ENCODE data around the gene DGKI.

Gene DGKI

GRCh38 chr7:137407078-137407477, 439.7 kb downstream of the DGKI start:
- DNase-seq (ENCODE audit: low read depth): no peak

GRCh38 chr7:137404660-137405317, 442.0 kb downstream of the DGKI start:
- DNase-seq (ENCODE audit: low read depth): no peak

GRCh38 chr7:137403353-137403695, 443.4 kb downstream of the DGKI start:
- no peak for DNase-seq (ENCODE audit: low read depth)

- DNase-seq (ENCODE audit: low read depth): no peak
Measured at GRCh38 chr7:137402536-137403352, 444.0 kb downstream of the DGKI start.

- peak; percentile 24 for DNase-seq (ENCODE audit: low read depth)
Measured at GRCh38 chr7:137399827-137400823, 446.6 kb downstream of the DGKI start.

- no peak for DNase-seq (ENCODE audit: low read depth)
Measured at GRCh38 chr7:137396051-137396450, 450.7 kb downstream of the DGKI start.

- DNase-seq (ENCODE audit: low read depth): no peak
Measured at GRCh38 chr7:137395420-137395819, 451.4 kb downstream of the DGKI start.

- no peak for DNase-seq (ENCODE audit: low read depth)
Measured at GRCh38 chr7:137393570-137393969, 453.2 kb downstream of the DGKI start.

- no peak for DNase-seq (ENCODE audit: low read depth)
Measured at GRCh38 chr7:137390076-137390475, 456.7 kb downstream of the DGKI start.

GRCh38 chr7:137388916-137389315, 457.9 kb downstream of the DGKI start:
- DNase-seq (ENCODE audit: low read depth): no peak

GRCh38 chr7:137386966-137387365, 459.8 kb downstream of the DGKI start:
- no peak for DNase-seq (ENCODE audit: low read depth)

- no peak for DNase-seq (ENCODE audit: low read depth)
Measured at GRCh38 chr7:137381045-137381444, 465.7 kb downstream of the DGKI start.

- no peak for DNase-seq (ENCODE audit: low read depth)
Measured at GRCh38 chr7:137373507-137373906, 473.3 kb downstream of the DGKI start.

GRCh38 chr7:137371616-137372015, 475.2 kb downstream of the DGKI start:
- DNase-seq (ENCODE audit: low read depth): no peak

GRCh38 chr7:137366995-137367394, 479.8 kb downstream of the DGKI start:
- DNase-seq (ENCODE audit: low read depth): no peak

GRCh38 chr7:137363683-137364082, 483.1 kb downstream of the DGKI start:
- no peak for DNase-seq (ENCODE audit: low read depth)

GRCh38 chr7:137360087-137360679, 486.6 kb downstream of the DGKI start:
- no peak for DNase-seq (ENCODE audit: low read depth)

- no peak for DNase-seq (ENCODE audit: low read depth)
Measured at GRCh38 chr7:137354961-137355360, 491.8 kb downstream of the DGKI start.

GRCh38 chr7:137354396-137354795, 492.4 kb downstream of the DGKI start:
- DNase-seq (ENCODE audit: low read depth): peak; percentile 48

- DNase-seq (ENCODE audit: low read depth): no peak
Measured at GRCh38 chr7:137351941-137352340, 494.8 kb downstream of the DGKI start.

- no peak for DNase-seq (ENCODE audit: low read depth)
Measured at GRCh38 chr7:137345799-137346449, 500.9 kb downstream of the DGKI start.
